ENCODE data around the gene CCL20. TPM values are rescaled to one million over a fixed set of nuclear protein-coding genes. Genes with fewer than 3 reads are reported as not detected.

CCL20 gene
- total RNA-seq, 1 donor from 2014 or later, result not detected

DNA sequence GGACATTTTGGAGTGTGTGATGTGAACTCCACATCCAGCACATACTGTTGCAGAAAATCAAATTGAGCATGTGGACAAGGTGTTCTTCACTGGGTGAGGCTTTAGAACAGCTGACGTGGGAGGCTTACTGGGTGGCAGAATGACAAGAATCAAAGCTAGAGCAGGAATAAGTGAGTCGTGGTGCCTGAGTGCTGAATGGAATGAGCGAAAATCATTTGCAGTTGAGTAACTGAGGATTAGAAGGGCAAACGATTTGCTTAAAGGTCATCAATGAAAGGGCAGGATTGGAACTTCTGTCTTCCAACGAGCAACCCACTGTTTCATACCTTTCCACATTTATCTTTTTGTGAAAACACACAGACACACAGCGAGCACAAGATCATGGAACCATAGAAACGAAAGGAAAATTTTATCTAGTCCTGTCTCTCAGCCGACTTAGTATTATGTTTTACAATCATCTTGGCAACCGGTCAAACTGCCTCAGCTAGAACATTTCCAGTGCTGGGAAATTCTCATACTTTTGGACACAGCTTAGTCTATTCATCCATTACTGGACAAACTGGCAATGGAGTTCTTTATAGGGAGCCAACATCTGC, 50.6 kb downstream of the CCL20 start:
- no peaks in the 10 kb centered on the region for H3K9me3 Mint-ChIP-seq
- no peak for DNase-seq
- ATAC-seq (ENCODE audit: low read depth), result no peak
- no peak overlapping the region for H3K27ac Mint-ChIP-seq
- CTCF ChIA-PET, result no interaction called here
- H3K4me3 Mint-ChIP-seq, result no peak overlapping the region
- H3K4me1 Mint-ChIP-seq, result no peaks in the 10 kb centered on the region
- TF ChIP-seq CTCF (IDR thresholded peaks at IDR 0.05), result no peak
- intact Hi-C loops (cut with micrococcal nuclease), result loop anchor here (5.0 kb wide), 1 partner anchor 737 kb away; no protein-coding TSS in a partner anchor
- no peaks in the 10 kb centered on the region for H3K36me3 Mint-ChIP-seq (ENCODE audit: low read depth)
- POLR2A ChIA-PET, result no interaction called here
- no peaks in the 10 kb centered on the region for H3K27me3 Mint-ChIP-seq

DNA sequence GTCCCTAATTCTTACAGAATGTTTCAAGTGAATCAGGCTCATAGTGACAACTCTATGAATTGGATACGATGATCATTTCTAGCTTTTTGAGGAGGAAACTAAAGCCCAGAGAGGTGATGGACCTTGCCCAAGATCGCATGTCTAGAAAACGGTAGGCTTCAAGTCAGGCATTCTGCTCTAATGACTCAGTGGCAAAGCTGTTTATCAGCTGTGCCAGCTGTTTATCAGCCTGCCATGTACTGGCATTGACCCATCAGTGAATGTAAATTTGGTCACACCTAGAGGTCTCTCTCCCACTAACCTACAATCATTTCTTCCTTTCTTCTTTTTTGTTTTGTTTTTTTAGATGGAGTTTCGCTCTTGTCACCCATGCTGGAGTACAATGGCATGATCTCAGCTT, 51.6 kb downstream of the CCL20 start:
- CTCF ChIA-PET, result no interaction called here
- no peak overlapping the region for H3K4me3 Mint-ChIP-seq
- H3K9me3 Mint-ChIP-seq, result no peaks in the 10 kb centered on the region
- H3K36me3 Mint-ChIP-seq (ENCODE audit: low read depth), result no peaks in the 10 kb centered on the region
- H3K4me1 Mint-ChIP-seq, result no peaks in the 10 kb centered on the region
- POLR2A ChIA-PET, result no interaction called here
- intact Hi-C loops (cut with micrococcal nuclease), result no loop called here
- H3K27me3 Mint-ChIP-seq, result peaks cover 7% of the 10 kb centered on the region
- H3K27ac Mint-ChIP-seq, result no peak overlapping the region
- no peak for DNase-seq
- ATAC-seq (ENCODE audit: low read depth), result no peak
- TF ChIP-seq CTCF (IDR thresholded peaks at IDR 0.05), result no peak

Other genes with a start within 250 kb of the CCL20 start
- not detected in 2 replicates for gene SCYGR2, start 214.9 kb upstream of the CCL20 start, total RNA-seq
- not detected in 2 replicates for gene SCYGR3, start 199.0 kb upstream of the CCL20 start, total RNA-seq
- gene SCYGR4, start 196.3 kb upstream of the CCL20 start, total RNA-seq, result not detected in 2 replicates
- gene SCYGR5, start 147.0 kb upstream of the CCL20 start, total RNA-seq, result not detected in 2 replicates
- gene SLC19A3, start 95.8 kb upstream of the CCL20 start, total RNA-seq, result not detected in 2 replicates
- not detected in 2 replicates for gene SCYGR6, start 89.1 kb upstream of the CCL20 start, total RNA-seq
- gene SCYGR7, start 85.5 kb upstream of the CCL20 start, total RNA-seq, result not detected in 2 replicates
- gene SCYGR8, start 67.9 kb upstream of the CCL20 start, total RNA-seq, result not detected in 2 replicates
- not detected in 2 replicates for gene DAW1, start 57.8 kb downstream of the CCL20 start, total RNA-seq

Data from activated B cell treated with CpG ODN at 0.5 μM for 24 hours (primary cell).